ENCODE measurements around the gene PRMT1. TPM values are rescaled to one million over a fixed set of nuclear protein-coding genes. Genes with fewer than 3 reads are reported as not detected.

The PRMT1 gene
- 484 and 610 TPM in 2 replicates for total RNA-seq

GRCh38 chr19:49677231-49677900 is at the start of gene PRMT1:
TSS of gene PRMT1 (plus strand) at chr19:49677271. CDS start at chr19:49677281, 10 bp downstream.

GRCh38 chr19:49640113-49640898 is 36.8 kb upstream of the PRMT1 start, which contains the start of gene RRAS:
TSS of gene RRAS (minus strand) at chr19:49640143. CDS start at chr19:49640098, 45 bp downstream.

GRCh38 chr19:49641688-49642491 is 35.2 kb upstream of the PRMT1 start, which contains the start of gene SCAF1:
TSS of gene SCAF1 (plus strand) at chr19:49642209. CDS start at chr19:49645027, 2,818 bp downstream.

GRCh38 chr19:49665351-49666119 is 11.5 kb upstream of the PRMT1 start, which contains the start of the genes BCL2L12 and IRF3:
TSS of gene BCL2L12 (plus strand) at chr19:49665933. CDS start at chr19:49666693, 760 bp downstream.
TSS of gene IRF3 (minus strand) at chr19:49665857. CDS start at chr19:49664838, 1,019 bp downstream.

GRCh38 chr19:49689133-49690078 is 12.3 kb downstream of the PRMT1 start, which contains the start of gene ADM5:
TSS of gene ADM5 (plus strand) at chr19:49689594. CDS start at chr19:49689838, 244 bp downstream.

GRCh38 chr19:49690656-49691242 is 13.7 kb downstream of the PRMT1 start, which contains the start of gene CPT1C:
TSS of gene CPT1C (plus strand) at chr19:49691116. CDS start at chr19:49692253, 1,137 bp downstream.

Other genes with a start within 250 kb of the PRMT1 start
- 0.09 TPM in 2 replicates for gene SLC17A7, start 235.7 kb upstream of the PRMT1 start, total RNA-seq
- 131 and 146 TPM in 2 replicates for gene PIH1D1, start 225.5 kb upstream of the PRMT1 start, total RNA-seq
- gene ALDH16A1, start 224.0 kb upstream of the PRMT1 start, total RNA-seq, result 31.3 and 66.9 TPM in 2 replicates
- gene FLT3LG, start 203.1 kb upstream of the PRMT1 start, total RNA-seq, result 1.1 and 1.4 TPM in 2 replicates
- gene RPL13A, start 189.7 kb upstream of the PRMT1 start, total RNA-seq, result 3,283 and 3,317 TPM in 2 replicates
- gene RPS11, start 180.8 kb upstream of the PRMT1 start, total RNA-seq, result 3,523 and 3,741 TPM in 2 replicates
- gene FCGRT, start 164.6 kb upstream of the PRMT1 start, total RNA-seq, result 64.2 and 84.9 TPM in 2 replicates
- 119 and 156 TPM in 2 replicates for gene RCN3, start 149.3 kb upstream of the PRMT1 start, total RNA-seq
- gene NOSIP, start 96.7 kb upstream of the PRMT1 start, total RNA-seq, result 128 and 141 TPM in 2 replicates
- 1.4 and 4.2 TPM in 2 replicates for gene PRRG2, start 96.0 kb upstream of the PRMT1 start, total RNA-seq
- gene PRR12, start 86.1 kb upstream of the PRMT1 start, total RNA-seq, result 1.8 and 3.6 TPM in 2 replicates
- 26.4 and 63.0 TPM in 2 replicates for gene RRAS, start 37.1 kb upstream of the PRMT1 start, total RNA-seq
- 10.0 and 14.0 TPM in 2 replicates for gene SCAF1, start 35.1 kb upstream of the PRMT1 start, total RNA-seq
- 53.0 and 68.9 TPM in 2 replicates for gene IRF3, start 11.4 kb upstream of the PRMT1 start, total RNA-seq
- 5.4 and 6.0 TPM in 2 replicates for gene BCL2L12, start 11.3 kb upstream of the PRMT1 start, total RNA-seq
- gene ADM5, start 12.3 kb downstream of the PRMT1 start, total RNA-seq, result 0.47 and 0.54 TPM in 2 replicates
- 15.3 and 16.9 TPM in 2 replicates for gene CPT1C, start 13.8 kb downstream of the PRMT1 start, total RNA-seq
- 0.09 TPM in 1 of 2 replicates, not detected in the other for gene TSKS, start 86.0 kb downstream of the PRMT1 start, total RNA-seq
- gene AP2A1, start 89.7 kb downstream of the PRMT1 start, total RNA-seq, result 54.7 and 63.5 TPM in 2 replicates
- 13.9 and 25.0 TPM in 2 replicates for gene FUZ, start 136.0 kb downstream of the PRMT1 start, total RNA-seq
- gene MED25, start 141.0 kb downstream of the PRMT1 start, total RNA-seq, result 11.9 and 15.3 TPM in 2 replicates
- 54.4 and 80.2 TPM in 2 replicates for gene PTOV1, start 173.9 kb downstream of the PRMT1 start, total RNA-seq
- gene PNKP, start 190.3 kb downstream of the PRMT1 start, total RNA-seq, result 36.7 and 47.2 TPM in 2 replicates
- gene AKT1S1, start 200.1 kb downstream of the PRMT1 start, total RNA-seq, result 7.6 and 9.1 TPM in 2 replicates
- gene TBC1D17, start 200.4 kb downstream of the PRMT1 start, total RNA-seq, result 4.7 and 5.1 TPM in 2 replicates
- 3.2 and 3.5 TPM in 2 replicates for gene IL4I1, start 219.6 kb downstream of the PRMT1 start, total RNA-seq